Measurements from ENCODE around the gene PPP2R2C. TPM values are rescaled to one million over a fixed set of nuclear protein-coding genes. Genes with fewer than 3 reads are reported as not detected.

The PPP2R2C gene
- polyA plus RNA-seq, 1 donor (not counting 4 experiments of a cell fraction or from before 2014, with no cell fraction given): 12.3 TPM

GRCh38 chr4:6290256-6290655 is 182.2 kb downstream of the PPP2R2C start:
- dilution Hi-C loops (cut with MboI; ENCODE audit: extremely low pct_ligation_motif_present, low sequenced_read_pairs): no loop called here
- Histone ChIP-seq H3K79me2 (ENCODE audit: control insufficient read depth, insufficient read depth, low read length) (no peaks in the 10 kb centered on the region), H3K27me3 (ENCODE audit: control insufficient read depth, extremely low read depth, insufficient read depth, low read length) (no peaks in the 10 kb centered on the region), H3K36me3 (ENCODE audit: control insufficient read depth in 2 of 2, extremely low read depth in 1 of 2, insufficient read depth in 2 of 2, low read length in 2 of 2) (peaks cover 0 to 11% of the 10 kb centered on the region in 2 experiments), H3K9me1 (ENCODE audit: control insufficient read depth, extremely low read depth, insufficient read depth, low read length) (no peaks in the 10 kb centered on the region), H3K4me2 (ENCODE audit: control insufficient read depth, extremely low read depth, insufficient read depth, low read depth, low read length) (no peak overlapping the region), H3K9me3 (ENCODE audit: control insufficient read depth, low read depth, low read length) (no peaks in the 10 kb centered on the region), H3K4me3 (ENCODE audit: control insufficient read depth in 2 of 3, extremely low read depth in 1 of 3, insufficient read depth in 2 of 3, low read depth in 1 of 3, low read length in 3 of 3) (no peak overlapping the region), H3K9ac (ENCODE audit: control insufficient read depth, extremely low read depth, insufficient read depth, low read length) (no peak overlapping the region), H2AFZ (ENCODE audit: control insufficient read depth, low read length) (no peak overlapping the region), H3K27ac (ENCODE audit: control insufficient read depth, insufficient read depth, low read length) (no peak overlapping the region), H3K4me1 (ENCODE audit: control insufficient read depth, extremely low read depth, insufficient read depth, low read length) (no peaks in the 10 kb centered on the region), H4K20me1 (ENCODE audit: control insufficient read depth, extremely low read depth, insufficient read depth, low read length) (no peaks in the 10 kb centered on the region)
- TF ChIP-seq CTCF (optimal IDR thresholded peaks at IDR 0.05 in 1 of 3, IDR thresholded peaks at IDR 0.05 in 1 of 3, conservative IDR thresholded peaks at IDR 0.05 in 1 of 3; ENCODE audit: extremely low read depth in 1 of 3, insufficient read depth in 2 of 3, low read length in 3 of 3) (no peak), EZH2 (IDR thresholded peaks at IDR 0.05; ENCODE audit: low read length) (no peak)
- DNase-seq (ENCODE audit: low read depth, low spot score): no peak
- FAIRE-seq: no peak

GRCh38 chr4:6288871-6289270 is 183.5 kb downstream of the PPP2R2C start:
- Histone ChIP-seq H3K36me3 (ENCODE audit: control insufficient read depth in 2 of 2, extremely low read depth in 1 of 2, insufficient read depth in 2 of 2, low read length in 2 of 2) (peaks cover 0 to 10% of the 10 kb centered on the region in 2 experiments), H3K4me2 (ENCODE audit: control insufficient read depth, extremely low read depth, insufficient read depth, low read depth, low read length) (no peak overlapping the region), H3K27me3 (ENCODE audit: control insufficient read depth, extremely low read depth, insufficient read depth, low read length) (no peaks in the 10 kb centered on the region), H3K4me1 (ENCODE audit: control insufficient read depth, extremely low read depth, insufficient read depth, low read length) (no peaks in the 10 kb centered on the region), H3K79me2 (ENCODE audit: control insufficient read depth, insufficient read depth, low read length) (no peaks in the 10 kb centered on the region), H4K20me1 (ENCODE audit: control insufficient read depth, extremely low read depth, insufficient read depth, low read length) (no peaks in the 10 kb centered on the region), H3K9me3 (ENCODE audit: control insufficient read depth, low read depth, low read length) (no peaks in the 10 kb centered on the region), H2AFZ (ENCODE audit: control insufficient read depth, low read length) (no peak overlapping the region), H3K9me1 (ENCODE audit: control insufficient read depth, extremely low read depth, insufficient read depth, low read length) (no peaks in the 10 kb centered on the region), H3K9ac (ENCODE audit: control insufficient read depth, extremely low read depth, insufficient read depth, low read length) (no peak overlapping the region), H3K4me3 (ENCODE audit: control insufficient read depth in 2 of 3, extremely low read depth in 1 of 3, insufficient read depth in 2 of 3, low read depth in 1 of 3, low read length in 3 of 3) (no peak overlapping the region), H3K27ac (ENCODE audit: control insufficient read depth, insufficient read depth, low read length) (no peak overlapping the region)
- dilution Hi-C loops (cut with MboI; ENCODE audit: extremely low pct_ligation_motif_present, low sequenced_read_pairs): no loop called here
- FAIRE-seq (no peak), DNase-seq (ENCODE audit: low read depth, low spot score) (no peak)
- no peak for TF ChIP-seq CTCF (optimal IDR thresholded peaks at IDR 0.05 in 1 of 3, IDR thresholded peaks at IDR 0.05 in 1 of 3, conservative IDR thresholded peaks at IDR 0.05 in 1 of 3; ENCODE audit: extremely low read depth in 1 of 3, insufficient read depth in 2 of 3, low read length in 3 of 3)
- no peak for TF ChIP-seq EZH2 (IDR thresholded peaks at IDR 0.05; ENCODE audit: low read length)
